ACHN (cell line): ENCODE data around the gene COQ9.

ENCODE experiments used
- DNase-seq: peaks from one replicate; pipeline ENCODE4 v3.0.0-alpha.2; 2015
- in situ Hi-C: cut with HindIII; loops from 2 replicates; pipeline ENCODE4 v1.10.0; 2017; ENCODE audit warnings: low sequenced_read_pairs, low pct_ligation_motif_present, low pct_unique_long_range_greater_than_20kb

Gene COQ9

GRCh38 chr16:57503366-57503765 is 56.1 kb downstream of the COQ9 start:
- in situ Hi-C loops: no loop called here
- no peak for DNase-seq

DNA sequence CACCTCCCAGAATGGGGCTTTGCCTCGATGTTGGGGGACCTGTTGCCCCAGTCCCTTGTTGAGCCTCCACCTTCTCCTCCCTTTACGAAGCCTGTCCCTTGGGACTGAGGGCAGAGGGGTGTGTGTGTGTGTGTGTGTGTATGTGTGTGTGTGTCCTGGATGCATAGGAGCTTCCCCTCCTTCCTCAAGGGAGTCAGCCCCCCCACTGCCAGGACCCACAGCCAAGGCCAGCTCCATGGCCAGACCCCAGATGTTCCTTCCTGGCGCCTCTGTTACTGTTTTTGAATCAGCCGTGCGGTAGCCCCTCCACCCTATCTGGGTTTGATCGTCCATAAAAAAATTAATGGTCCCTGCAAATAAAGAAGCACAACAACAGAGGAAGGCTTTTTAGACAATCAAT is 56.7 kb downstream of the COQ9 start:
- no peak for DNase-seq
- in situ Hi-C loops: no loop called here

- no peak for DNase-seq
- in situ Hi-C loops: no loop called here
These were observed 57.2 kb downstream of the COQ9 start for GRCh38 chr16:57504491-57504890.

GRCh38 chr16:57505169-57505568 is 57.9 kb downstream of the COQ9 start:
- DNase-seq: no peak
- in situ Hi-C loops: no loop called here

GRCh38 chr16:57507136-57508034 is 60.1 kb downstream of the COQ9 start:
- DNase-seq: no peak
- in situ Hi-C loops: no loop called here

DNA sequence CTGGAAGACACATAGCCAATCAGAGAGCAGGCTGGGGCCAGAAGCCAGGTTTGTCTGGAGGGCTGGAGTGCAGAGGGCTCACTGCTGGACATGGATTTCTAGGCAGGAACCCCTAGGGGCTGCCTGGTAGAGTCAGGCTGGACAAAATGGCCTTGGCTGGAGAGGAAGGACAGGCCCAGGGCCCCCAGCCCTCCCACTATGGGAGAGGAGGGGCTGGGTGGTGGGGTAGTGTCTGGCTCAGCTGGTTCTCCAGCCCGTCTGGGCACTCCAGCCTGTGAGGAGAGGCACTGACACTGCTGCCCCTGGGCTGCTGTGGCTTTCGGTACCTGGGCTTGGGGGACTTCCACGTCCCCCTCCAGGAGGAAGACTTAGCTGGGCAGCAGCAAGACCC is 60.8 kb downstream of the COQ9 start:
- in situ Hi-C loops: no loop called here
- DNase-seq: no peak

- in situ Hi-C loops: no loop called here
- DNase-seq: no peak
These were observed 62.1 kb downstream of the COQ9 start for GRCh38 chr16:57509231-57509923.

- in situ Hi-C loops: no loop called here
These were observed 63.0 kb downstream of the COQ9 start for GRCh38 chr16:57510016-57510871.

More at GRCh38 chr16:57510016-57510871, 63.0 kb downstream of the COQ9 start:
- no peak for DNase-seq
